Measurements from ENCODE around the gene BTN3A1. TPM values are rescaled to one million over a fixed set of nuclear protein-coding genes. Genes with fewer than 3 reads are reported as not detected.

The BTN3A1 gene
- total and polyA plus RNA-seq, 2 of the 8 experiments (the other 6 are each of a cell fraction or from before 2014, with no cell fraction given) = 4.7 to 5.6 TPM

DNA sequence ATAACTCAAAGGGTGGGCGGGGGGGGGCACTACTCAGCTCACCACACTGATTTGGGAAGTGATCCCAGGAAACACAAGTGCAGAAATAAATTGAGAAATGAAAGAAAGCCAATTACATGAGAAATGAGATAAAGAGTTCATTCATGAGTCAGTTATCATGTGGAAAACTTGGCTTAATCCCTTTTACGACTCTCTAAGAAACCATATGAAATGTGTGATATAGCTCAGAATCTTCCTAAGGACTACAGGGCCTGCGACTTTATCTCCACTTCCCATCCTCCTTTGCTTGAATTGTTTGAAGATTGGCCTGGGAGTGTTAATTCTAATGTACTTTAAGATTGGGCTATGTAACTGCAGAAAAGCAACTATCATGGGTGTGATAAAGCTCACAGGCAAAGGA lies 22.8 kb upstream of the BTN3A1 start:
- H2BK20ac ChIP-seq (ENCODE audit: low read length) = no peak overlapping the region
- H3K4ac ChIP-seq (replicated peaks; ENCODE audit: insufficient read length, low read depth, low read length) = no peak overlapping the region
- no peaks in the 10 kb centered on the region for H3K79me1 ChIP-seq (ENCODE audit: low read depth, low read length)
- H3K4me1 ChIP-seq (replicated peaks in 1 of 4; ENCODE audit: control insufficient read depth in 3 of 4, insufficient read depth in 4 of 4, low read length in 3 of 4) = peaks cover 0 to 4% (median 2%) of the 10 kb centered on the region in 4 experiments; a peak in 5 of 7 replicates
- H4K5ac ChIP-seq (ENCODE audit: insufficient read length, low read depth, low read length) = no peak overlapping the region
- H3K9ac ChIP-seq (replicated peaks in 1 of 4; ENCODE audit: extremely low read depth in 1 of 4, low read depth in 3 of 4, low read length in 3 of 4) = no peak overlapping the region
- no peak overlapping the region for H3K4me2 ChIP-seq (ENCODE audit: insufficient read depth in 1 of 2, low read depth in 2 of 2, low read length in 2 of 2)
- no peaks in the 10 kb centered on the region for H4K20me1 ChIP-seq (replicated peaks in 1 of 2; ENCODE audit: control insufficient read depth in 1 of 2, insufficient read depth in 2 of 2, low read length in 2 of 2)
- H2AK5ac ChIP-seq (ENCODE audit: low read depth, low read length) = no peak overlapping the region
- H3K56ac ChIP-seq (replicated peaks; ENCODE audit: insufficient read length, low read depth, low read length) = no peak overlapping the region
- ChIA-PET POLR2A (ENCODE audit: partially characterized antibody) (interaction anchor here (1.2 kb wide), 1 partner anchor 17 kb away, joined by 3 read pairs; no protein-coding TSS in a partner anchor), CTCF (ENCODE audit: partially characterized antibody) (interaction anchor here (1.3 kb wide), 1 partner anchor 37 kb away, joined by 4 read pairs; no protein-coding TSS in a partner anchor)
- DNase-seq (ENCODE audit: low read depth in 1 of 2, low spot score in 2 of 2) (no peak), FAIRE-seq (no peak)
- H4K8ac ChIP-seq (ENCODE audit: extremely low read depth, insufficient read depth, low read length) = no peak overlapping the region
- no peak overlapping the region for H3K23ac ChIP-seq (ENCODE audit: insufficient read length)
- no peak overlapping the region for H3K14ac ChIP-seq (ENCODE audit: insufficient read length)
- H3K27ac ChIP-seq (ENCODE audit: low read depth, low read length) = no peak overlapping the region
- no peak overlapping the region for H2AFZ ChIP-seq (ENCODE audit: low read length)
- no peak overlapping the region for H2BK15ac ChIP-seq (ENCODE audit: low read length)
- H3K18ac ChIP-seq (ENCODE audit: extremely low read depth, low read length) = no peak overlapping the region
- H4K91ac ChIP-seq (replicated peaks; ENCODE audit: insufficient read length, low read length) = no peak overlapping the region
- H3K9me3 ChIP-seq (ENCODE audit: insufficient read depth in 2 of 2, low read depth in 1 of 2, low read length in 1 of 2) = no peaks in the 10 kb centered on the region
- WGBS, 2 experiments (ENCODE audit: extremely low coverage in 1 of 2, insufficient coverage in 1 of 2, insufficient read length in 1 of 2, insufficient replicate concordance in 2 of 2, low coverage in 1 of 2, low lambda C conversion rate in 2 of 2, missing lambda C conversion rate in 1 of 2) = 67% methylated on average over 3 of the region's 3 CpGs; no CpG with 5 or more reads in 1 of the 2 experiments
- H2BK12ac ChIP-seq (ENCODE audit: low read depth, low read length) = no peak overlapping the region
- H3K23me2 ChIP-seq (ENCODE audit: low read depth, low read length) = no peaks in the 10 kb centered on the region; the same call in 1 of the 2 replicates
- H3K27me3 ChIP-seq (replicated peaks in 1 of 4; ENCODE audit: control insufficient read depth in 3 of 4, extremely low read depth in 1 of 4, insufficient read depth in 3 of 4, low read length in 3 of 4) = no peaks in the 10 kb centered on the region
- no peak overlapping the region for H2BK120ac ChIP-seq (replicated peaks; ENCODE audit: low read depth, low read length)
- H3K36me3 ChIP-seq (ENCODE audit: control insufficient read depth in 2 of 4, insufficient read depth in 4 of 4, low read length in 3 of 4) = no peaks in the 10 kb centered on the region
- no peaks in the 10 kb centered on the region for H3K79me2 ChIP-seq (ENCODE audit: control insufficient read depth in 1 of 2, insufficient read depth in 2 of 2, low read length in 2 of 2)
- H3K4me3 ChIP-seq (ENCODE audit: extremely low read depth in 1 of 4, insufficient read depth in 2 of 4, low read depth in 3 of 4, low read length in 4 of 4) = no peak overlapping the region
- no peak overlapping the region for H2BK5ac ChIP-seq (ENCODE audit: low read depth, low read length)
- no peak for TF ChIP-seq SIRT6 (IDR thresholded peaks at IDR 0.05; ENCODE audit: low read length)
- no peak for TF ChIP-seq POLR2AphosphoS5 (IDR thresholded peaks at IDR 0.05; ENCODE audit: low read depth, low read length)
- TF ChIP-seq, protein P1, sequence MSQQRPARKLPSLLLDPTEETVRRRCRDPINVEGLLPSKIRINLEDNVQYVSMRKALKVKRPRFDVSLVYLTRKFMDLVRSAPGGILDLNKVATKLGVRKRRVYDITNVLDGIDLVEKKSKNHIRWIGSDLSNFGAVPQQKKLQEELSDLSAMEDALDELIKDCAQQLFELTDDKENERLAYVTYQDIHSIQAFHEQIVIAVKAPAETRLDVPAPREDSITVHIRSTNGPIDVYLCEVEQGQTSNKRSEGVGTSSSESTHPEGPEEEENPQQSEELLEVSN (IDR thresholded peaks at IDR 0.05) = no peak
- TF ChIP-seq ZNF274 (IDR thresholded peaks at IDR 0.05; ENCODE audit: borderline replicate concordance, extremely low read depth, low read length) = no peak
- no peak for TF ChIP-seq ASH2L (IDR thresholded peaks at IDR 0.05; ENCODE audit: low read length)
- no peak for TF ChIP-seq MAFK (IDR thresholded peaks at IDR 0.05; ENCODE audit: low read depth, low read length)
- TF ChIP-seq BACH1 (IDR thresholded peaks at IDR 0.05; ENCODE audit: low read length) = no peak
- TF ChIP-seq BCL11A (IDR thresholded peaks at IDR 0.05; ENCODE audit: low read depth in 2 of 2, low read length in 2 of 2) = no peak
- TF ChIP-seq CEBPB (IDR thresholded peaks at IDR 0.05; ENCODE audit: low read depth, low read length) = no peak
- no peak for TF ChIP-seq SIX5 (IDR thresholded peaks at IDR 0.05; ENCODE audit: low read depth, low read length)
- TF ChIP-seq SP2 (IDR thresholded peaks at IDR 0.05; ENCODE audit: low read length) = no peak
- no peak for TF ChIP-seq PHF8 (conservative IDR thresholded peaks at IDR 0.05; ENCODE audit: low read depth, low read length)

Measured in H1 (cell line).